Gastrocnemius medialis (tissue), 4 donors: ENCODE results near the gene PRKCE.

Source experiments
- CTCF ChIP-seq, 5 experiments: fragments of 450-650 bp in 3 of 5; fragments of 200-600 bp in 2 of 5; sonication (generic) in 2 of 5; IDR thresholded peaks in 4 of 5; conservative IDR thresholded peaks in 1 of 5; 1 replicate in 4 of 5; 2 replicates in 1 of 5; pipeline ENCODE4 v1.5.1; 2016 to 2019; ENCODE audit warnings: antibody characterized with exemption in 5 of 5, mild to moderate bottlenecking in 3 of 5, moderate library complexity in 3 of 5
- POLR2A ChIP-seq, 2 donors: fragments of 450-650 bp; IDR thresholded peaks; one replicate each; pipeline ENCODE4 v1.6.1; 2017; ENCODE audit warnings: antibody characterized with exemption in 2 of 2, mild to moderate bottlenecking in 2 of 2, moderate library complexity in 2 of 2

GRCh38 chr2:45820048-45820447 lies 168.6 kb downstream of the PRKCE start:
- no peak for TF ChIP-seq CTCF (IDR thresholded peaks at IDR 0.05 in 4 of 5, conservative IDR thresholded peaks at IDR 0.05 in 1 of 5)
- TF ChIP-seq POLR2A (IDR thresholded peaks at IDR 0.05), result no peak
